COLO668 (cell line): Measurements from ENCODE around the gene MCIDAS.

Experiments
- DNase-seq: peaks from one replicate; lab custom pipeline; 2025; ENCODE audit not compliant: unreplicated experiment; lab: John Stamatoyannopoulos, UW

MCIDAS gene

GRCh38 chr5:55171471-55171870 is 55.6 kb downstream of the MCIDAS start:
- no peak for DNase-seq
